NCI-H2227 (cell line): ENCODE data around the gene PDXP.

ENCODE experiments used
- DNase-seq: peaks from one replicate; lab custom pipeline; 2025; ENCODE audit not compliant: unreplicated experiment; lab: John Stamatoyannopoulos, UW

The PDXP gene

GRCh38 chr22:37627545-37627944 is 31.0 kb upstream of the PDXP start:
- DNase-seq, result no peak

- no peak for DNase-seq
Measured at GRCh38 chr22:37628830-37629229, 29.7 kb upstream of the PDXP start.

DNA sequence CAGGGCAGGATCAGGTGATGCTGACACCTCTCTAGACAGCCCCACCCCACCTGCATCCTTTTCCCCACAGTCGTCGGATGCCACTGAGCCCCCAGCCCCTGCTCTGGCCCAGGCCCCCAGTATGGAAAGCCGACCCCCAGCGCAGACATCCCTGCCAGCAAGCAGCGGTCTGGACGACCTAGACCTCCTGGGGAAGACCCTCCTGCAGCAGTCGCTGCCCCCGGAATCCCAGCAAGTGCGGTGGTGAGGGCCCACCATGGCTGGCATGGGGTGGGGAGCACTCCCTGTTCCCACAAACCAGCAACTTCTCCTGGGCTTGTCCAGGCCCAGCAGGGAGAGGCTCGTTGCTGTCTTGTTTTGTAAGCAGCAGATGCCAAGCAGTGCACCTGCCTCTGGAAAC is 28.6 kb upstream of the PDXP start:
- no peak for DNase-seq

- no peak for DNase-seq
Measured at GRCh38 chr22:37630839-37631435, 27.6 kb upstream of the PDXP start.

- no peak for DNase-seq
Measured at GRCh38 chr22:37631448-37632173, 26.9 kb upstream of the PDXP start.

GRCh38 chr22:37632174-37633088 is 26.1 kb upstream of the PDXP start:
- no peak for DNase-seq

DNA sequence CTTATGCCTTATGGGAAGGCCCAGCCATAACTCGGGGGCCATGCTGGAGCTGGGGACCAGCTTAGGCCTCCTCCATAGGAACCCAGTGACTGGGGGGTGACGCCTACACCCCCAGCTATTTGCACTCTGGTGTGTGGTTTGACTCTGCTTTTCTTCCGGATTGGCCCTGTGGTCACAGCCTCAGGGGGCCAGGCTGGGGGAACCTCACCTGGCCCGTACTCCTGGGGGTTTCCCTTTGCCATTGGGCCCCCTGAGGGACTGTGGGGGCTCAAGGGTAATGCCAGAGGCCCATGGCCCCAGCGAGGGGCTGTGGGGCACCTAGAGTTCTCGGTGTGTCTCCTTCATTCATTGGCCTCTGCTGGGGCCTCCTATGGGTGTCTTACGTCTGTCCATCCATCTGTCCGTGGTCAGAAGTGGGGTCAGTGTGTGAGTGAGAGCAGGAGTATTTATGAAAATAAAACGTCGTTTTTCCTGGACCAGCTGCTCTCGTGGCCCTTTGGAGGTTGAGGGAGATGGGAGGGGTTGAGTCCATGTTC is 25.4 kb upstream of the PDXP start:
- DNase-seq, result no peak

DNA sequence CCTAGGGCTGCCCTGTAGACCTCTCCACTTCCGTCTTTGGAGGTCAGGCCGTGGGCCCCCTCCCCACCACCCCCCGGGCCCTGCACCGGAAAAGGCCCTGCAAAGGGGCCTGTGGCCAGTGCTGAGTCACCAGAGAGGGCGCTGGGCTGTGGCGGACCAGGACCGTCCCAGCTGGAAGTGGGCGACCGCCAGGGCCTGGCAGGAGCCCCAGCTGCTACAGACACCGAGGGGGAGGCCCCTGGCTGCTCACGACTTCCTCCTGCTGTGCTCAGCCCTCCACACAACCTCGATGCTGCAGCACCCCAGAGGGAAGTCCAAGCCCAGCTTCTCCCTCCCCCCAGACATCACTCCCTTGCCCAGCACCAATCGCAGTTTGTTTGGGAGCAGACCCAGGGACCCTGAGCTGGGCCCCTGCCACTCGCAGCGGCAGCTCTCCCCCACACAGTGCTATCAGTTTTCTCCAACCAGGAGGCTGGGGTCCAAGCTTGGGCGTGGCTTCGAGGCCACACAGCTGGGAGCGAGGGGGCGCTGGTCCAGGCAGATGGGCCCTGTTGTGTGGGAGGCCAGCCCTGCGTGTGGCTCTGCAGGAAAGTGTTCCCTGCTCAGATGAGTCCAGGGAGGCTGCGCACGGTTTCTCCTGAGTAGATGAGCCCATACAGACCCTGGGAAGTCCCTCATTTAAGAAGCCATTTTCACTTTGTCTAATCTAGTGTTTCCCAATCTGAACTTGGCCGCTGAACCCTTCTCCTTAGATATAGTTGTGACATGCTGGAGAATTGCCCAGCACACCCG is 24.7 kb upstream of the PDXP start:
- peak; percentile 49 for DNase-seq

DNA sequence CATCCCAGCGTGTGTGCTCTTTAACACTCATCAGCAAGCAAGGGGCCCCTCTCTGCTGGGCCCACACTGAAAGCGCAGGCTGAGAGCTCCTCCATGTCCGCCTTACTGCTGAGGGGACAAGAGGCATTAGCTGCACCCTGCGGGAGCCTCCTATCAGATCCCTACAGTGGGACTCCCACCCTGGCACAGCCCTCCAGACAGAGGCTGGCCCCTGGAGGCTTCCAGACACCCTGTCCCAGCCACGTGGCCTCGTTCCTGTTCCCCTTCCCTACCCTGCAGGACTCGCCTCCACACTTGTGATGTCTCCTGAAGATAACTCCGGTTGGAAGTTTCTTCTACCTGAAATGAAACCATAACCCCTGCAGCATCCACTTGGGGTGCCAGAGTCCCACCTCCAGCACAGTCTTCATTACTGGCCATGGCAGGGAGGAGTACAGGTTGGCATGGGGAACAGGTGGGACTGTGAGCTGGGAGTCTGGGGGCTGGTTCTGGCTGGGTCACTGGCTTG is 24.1 kb upstream of the PDXP start:
- DNase-seq, result no peak

DNA sequence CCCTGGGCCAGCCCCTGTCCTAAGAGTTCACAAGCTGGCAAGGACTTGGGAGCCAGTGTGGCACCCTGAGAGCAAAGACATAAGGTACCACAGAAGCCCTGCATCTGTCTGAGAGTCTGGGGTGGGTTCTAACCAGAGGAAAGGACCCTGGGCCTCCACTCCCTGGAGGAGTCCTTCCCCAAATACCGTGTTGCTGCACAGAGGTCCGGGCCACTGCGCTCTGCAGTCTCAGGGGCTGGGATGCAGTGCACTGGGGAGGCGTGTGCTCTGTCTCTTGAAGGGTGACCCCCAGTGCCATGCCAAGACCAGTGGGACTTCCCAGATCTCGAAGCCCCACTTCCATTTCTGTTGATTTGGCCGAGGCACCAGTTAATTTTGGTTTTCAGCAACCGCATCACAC is 23.4 kb upstream of the PDXP start:
- DNase-seq, result no peak

DNA sequence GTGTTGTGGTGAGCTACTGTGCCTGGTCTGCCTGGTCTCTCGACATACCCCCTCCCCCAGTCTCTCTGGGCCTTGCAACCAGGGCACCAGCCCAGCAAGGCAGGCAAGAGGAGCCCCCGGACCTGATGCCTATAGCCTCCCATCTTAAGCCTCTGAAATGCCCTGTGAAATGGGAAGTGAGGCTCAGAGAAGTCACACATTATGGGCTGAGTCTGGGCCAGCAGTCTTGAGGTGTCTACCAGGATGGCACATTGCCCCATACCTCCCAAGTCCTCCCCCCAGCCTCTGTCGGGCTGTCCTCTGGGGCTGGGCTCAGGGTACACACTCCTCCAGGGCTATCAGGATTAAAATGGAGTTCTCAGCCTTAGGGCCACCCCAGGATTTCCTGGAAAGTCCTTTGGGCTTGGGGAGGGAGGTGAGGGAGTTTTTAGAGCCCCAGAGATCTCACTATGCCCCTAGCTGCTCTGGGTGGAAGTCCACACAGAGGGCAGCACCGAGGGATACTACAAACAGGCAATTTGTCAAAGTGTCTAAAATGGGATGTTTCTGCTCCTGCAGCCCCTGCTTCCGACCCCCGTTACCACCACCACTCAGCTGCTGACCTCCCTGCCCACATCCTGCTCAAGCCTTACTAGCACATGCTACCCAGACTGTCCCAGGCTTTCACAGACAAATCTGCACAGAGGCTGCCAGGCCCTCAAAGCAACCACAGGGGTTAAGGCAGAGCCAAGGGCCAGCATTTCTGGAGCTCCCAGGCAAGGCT is 22.2 kb upstream of the PDXP start:
- DNase-seq, result peak; percentile 10

DNA sequence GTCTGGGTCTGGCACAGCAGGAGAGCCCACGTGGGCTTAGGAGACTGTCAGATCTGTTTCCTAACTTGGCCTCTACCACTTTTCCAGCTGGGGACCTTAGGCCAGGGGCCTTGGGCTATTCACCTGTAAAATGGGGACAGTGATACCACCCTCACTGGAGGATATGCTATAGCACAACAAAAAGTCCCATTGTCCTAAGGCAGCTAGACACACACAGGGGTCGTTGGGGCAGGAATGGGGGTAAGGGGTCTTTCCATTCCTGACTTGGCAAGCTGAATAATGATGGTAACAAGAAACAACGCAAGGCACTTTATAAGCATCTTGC is 21.6 kb upstream of the PDXP start:
- DNase-seq, result no peak

DNA sequence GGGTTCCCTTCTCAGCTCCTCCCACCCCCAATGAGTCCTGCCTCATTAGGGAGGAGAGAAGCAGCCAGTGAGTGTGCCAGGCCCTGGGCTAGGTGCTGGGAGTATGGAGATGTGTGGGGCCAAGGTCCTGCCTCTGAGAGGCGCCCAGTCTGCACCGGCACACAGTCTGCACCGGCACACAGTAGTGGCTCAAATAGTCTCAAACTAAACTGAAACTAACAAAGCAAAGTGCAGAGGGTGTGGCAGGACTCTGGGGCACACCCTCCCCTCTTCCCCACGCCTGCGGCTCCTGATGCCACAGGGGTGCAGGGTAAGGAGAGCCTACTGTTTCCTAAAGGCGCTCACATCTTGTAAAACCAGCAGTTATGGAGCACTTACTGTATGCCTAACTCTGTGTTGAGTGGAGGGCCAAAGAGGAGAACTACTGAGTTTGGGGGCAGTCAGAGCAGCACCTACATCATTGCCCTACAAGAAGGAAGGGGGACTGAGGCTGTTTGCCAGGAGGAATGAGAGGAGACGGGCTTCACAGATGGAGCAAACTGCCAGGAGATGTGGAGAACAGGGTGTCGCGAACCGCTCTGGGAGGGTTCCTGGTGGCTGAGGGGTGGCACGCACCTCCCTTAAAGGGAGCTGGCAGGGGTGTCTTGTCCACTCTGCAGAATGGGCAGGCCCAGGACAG is 20.0 kb upstream of the PDXP start:
- no peak for DNase-seq

DNA sequence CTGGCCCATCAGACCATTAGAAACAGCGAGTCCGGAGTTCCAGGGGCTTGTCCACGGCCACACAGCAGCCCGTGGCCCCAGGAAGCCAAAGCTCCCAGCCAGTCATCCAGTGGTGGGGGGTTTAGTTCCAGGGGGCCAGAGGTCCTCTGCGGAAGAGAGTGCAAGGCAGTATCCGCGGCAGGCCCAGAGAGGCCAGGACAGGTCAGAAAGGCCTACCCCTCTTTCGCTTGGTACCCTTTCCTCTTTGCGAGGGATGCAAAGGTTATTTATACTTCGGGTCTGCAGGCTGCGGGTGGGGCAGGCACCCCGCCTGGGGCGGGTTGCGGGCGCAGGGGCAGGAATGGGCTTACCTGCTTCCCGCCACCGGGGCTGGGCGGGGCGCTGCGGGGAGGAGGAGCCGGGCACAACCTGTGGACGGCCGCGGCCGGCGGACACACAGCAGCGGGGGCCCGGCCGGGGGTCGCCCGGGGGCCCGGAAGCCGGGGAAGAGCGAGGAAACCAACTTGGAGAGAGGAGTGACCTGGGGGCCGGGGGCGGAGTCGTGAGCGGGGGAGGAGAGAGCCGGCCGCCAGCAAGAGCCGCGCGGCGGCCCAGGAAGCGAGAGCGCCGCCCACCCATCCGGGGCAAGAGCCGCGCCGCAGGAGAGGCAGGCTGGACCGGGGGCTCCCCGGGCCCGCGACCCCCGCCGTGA is 19.3 kb upstream of the PDXP start, which contains the start of gene SH3BP1:
SH3BP1 (plus strand) TSS at position 600 of the 691 bp plus-strand sequence. CDS start 119 bp downstream, outside the sequence.
- peak; percentile 42 for DNase-seq

DNA sequence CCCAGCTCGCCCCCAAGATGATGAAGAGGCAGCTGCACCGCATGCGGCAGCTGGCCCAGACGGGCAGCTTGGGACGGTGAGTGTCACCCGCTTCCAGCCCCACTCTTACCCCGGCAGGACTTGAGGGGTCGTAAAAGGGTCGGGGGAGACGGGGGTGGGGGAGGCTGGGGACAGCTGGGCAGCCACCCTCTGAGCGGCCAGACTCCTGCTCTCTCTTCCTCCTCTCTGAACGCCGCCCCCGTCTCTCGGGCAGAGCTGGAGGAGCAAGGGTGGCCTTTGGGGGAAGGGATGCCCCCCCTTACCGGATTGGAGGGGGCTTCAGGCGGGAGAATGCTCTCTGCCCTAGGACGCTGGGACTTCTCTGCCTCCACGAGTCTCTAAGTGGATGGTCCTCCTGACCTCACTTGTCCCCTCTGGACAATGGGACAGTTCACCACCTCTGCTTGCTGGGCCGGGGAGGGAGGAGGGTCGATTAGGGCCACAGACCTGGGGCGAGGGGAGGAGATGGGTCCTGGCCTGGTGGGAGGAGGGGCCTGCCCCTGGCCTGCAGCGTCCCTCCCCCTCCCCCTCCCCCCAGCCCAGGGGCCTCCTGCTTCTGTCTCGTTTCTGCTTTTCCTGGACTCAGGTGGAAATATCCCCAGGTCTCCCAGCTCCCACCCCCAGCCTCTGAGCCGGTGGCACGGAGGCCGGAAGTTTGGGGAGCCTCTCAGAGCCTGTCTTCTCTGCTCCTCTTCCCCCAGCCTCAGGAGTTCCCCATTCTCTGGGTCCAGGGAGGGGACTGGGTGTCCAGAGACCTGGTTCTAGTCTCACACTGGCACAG is 18.5 kb upstream of the PDXP start:
- DNase-seq, result no peak

GRCh38 chr22:37640591-37641560 is 17.6 kb upstream of the PDXP start:
- no peak for DNase-seq

- no peak for DNase-seq
Measured at GRCh38 chr22:37641561-37641949, 17.0 kb upstream of the PDXP start.
